B cell (primary cell): ENCODE results near the gene IMMP2L.

Experiments
- CTCF ChIP-seq: fragments of 200-600 bp; IDR thresholded peaks from one replicate; pipeline ENCODE4 v1.8.0; 2022; ENCODE audit warnings: antibody characterized with exemption, mild to moderate bottlenecking
- EZH2 ChIP-seq: IDR thresholded peaks from 2 replicates; pipeline ENCODE4 v1.6.1; 2012; ENCODE audit warnings: borderline replicate concordance, low read depth, mild to moderate bottlenecking, moderate library complexity, low read length; ENCODE audit not compliant: insufficient read depth, poor library complexity, severe bottlenecking

- TF ChIP-seq EZH2: no peak
- TF ChIP-seq CTCF: no peak
Measured at GRCh38 chr7:110994028-110994967, 568.0 kb downstream of the IMMP2L start.
